ENCODE results near the gene DNMT3A.

GRCh38 chr2:25273985-25274535 is 67.7 kb downstream of the DNMT3A start:
- TF ChIP-seq EZH2 (IDR thresholded peaks at IDR 0.05; ENCODE audit: low read depth, unreplicated experiment) (no peak), EZH2phosphoT487 (IDR thresholded peaks at IDR 0.05; ENCODE audit: unreplicated experiment) (no peak), REST (IDR thresholded peaks at IDR 0.05; ENCODE audit: unreplicated experiment) (no peak)
- TF ChIP-seq, protein P1, sequence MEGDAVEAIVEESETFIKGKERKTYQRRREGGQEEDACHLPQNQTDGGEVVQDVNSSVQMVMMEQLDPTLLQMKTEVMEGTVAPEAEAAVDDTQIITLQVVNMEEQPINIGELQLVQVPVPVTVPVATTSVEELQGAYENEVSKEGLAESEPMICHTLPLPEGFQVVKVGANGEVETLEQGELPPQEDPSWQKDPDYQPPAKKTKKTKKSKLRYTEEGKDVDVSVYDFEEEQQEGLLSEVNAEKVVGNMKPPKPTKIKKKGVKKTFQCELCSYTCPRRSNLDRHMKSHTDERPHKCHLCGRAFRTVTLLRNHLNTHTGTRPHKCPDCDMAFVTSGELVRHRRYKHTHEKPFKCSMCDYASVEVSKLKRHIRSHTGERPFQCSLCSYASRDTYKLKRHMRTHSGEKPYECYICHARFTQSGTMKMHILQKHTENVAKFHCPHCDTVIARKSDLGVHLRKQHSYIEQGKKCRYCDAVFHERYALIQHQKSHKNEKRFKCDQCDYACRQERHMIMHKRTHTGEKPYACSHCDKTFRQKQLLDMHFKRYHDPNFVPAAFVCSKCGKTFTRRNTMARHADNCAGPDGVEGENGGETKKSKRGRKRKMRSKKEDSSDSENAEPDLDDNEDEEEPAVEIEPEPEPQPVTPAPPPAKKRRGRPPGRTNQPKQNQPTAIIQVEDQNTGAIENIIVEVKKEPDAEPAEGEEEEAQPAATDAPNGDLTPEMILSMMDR (conservative IDR thresholded peaks at IDR 0.05; ENCODE audit: low read depth in 2 of 2) = no peak

Data from GM23338 (cell line).